K562 (cell line): ENCODE measurements around the gene NTPCR.

Source experiments
- JUND ChIP-seq, 2 experiments: IDR thresholded peaks; 2 replicates in 1 of 2; 3 replicates in 1 of 2; pipeline ENCODE4 v1.6.1; 2011; ENCODE audit warnings: borderline replicate concordance in 2 of 2, low read depth in 2 of 2, low read length in 2 of 2, improper control_type of control experiment in 1 of 2, missing biosample characterization in 1 of 2, missing genetic modification characterization in 1 of 2, missing genetic modification reagents in 1 of 2
- NFE2L1 ChIP-seq: fragments of 450-650 bp; IDR thresholded peaks from 2 replicates; pipeline ENCODE4 v1.6.1; 2016; ENCODE audit warnings: missing genetic modification characterization, low read depth, mild to moderate bottlenecking, missing compliant biosample characterization, moderate library complexity, borderline replicate concordance
- NR2C1 ChIP-seq, 2 experiments: fragments of 450-650 bp; IDR thresholded peaks; 2 replicates each; pipeline ENCODE4 v1.6.1; 2017; ENCODE audit warnings: mild to moderate bottlenecking in 2 of 2, antibody characterized with exemption in 1 of 2, inconsistent platforms in 1 of 2, missing compliant biosample characterization in 1 of 2, missing genetic modification characterization in 1 of 2
- POLR2AphosphoS2 ChIP-seq: IDR thresholded peaks from 2 replicates; pipeline ENCODE4 v1.6.1; 2012; ENCODE audit warnings: low read length, improper control_type of control experiment
- RFX5 ChIP-seq: IDR thresholded peaks from 2 replicates; pipeline ENCODE4 v1.6.1; 2011; ENCODE audit warnings: low read depth, mild to moderate bottlenecking, improper control_type of control experiment, low read length
- ZNF175 ChIP-seq: fragments of 200-800 bp; sonication (Bioruptor generic); IDR thresholded peaks from 2 replicates; pipeline ENCODE4 v1.6.1; 2016; ENCODE audit warnings: low read depth, mild to moderate bottlenecking, missing genetic modification characterization, missing compliant biosample characterization
- TF ChIP-seq, protein P1 (sequence below), 3 experiments: IDR thresholded peaks in 2 of 3; conservative IDR thresholded peaks in 1 of 3; 2 replicates each; pipeline ENCODE4 v1.5.1; 2011 to 2012; ENCODE audit warnings: low read length in 3 of 3, mild to moderate bottlenecking in 3 of 3, control low read depth in 2 of 3, improper control_type of control experiment in 1 of 3, inconsistent platforms in 1 of 3, low read depth in 1 of 3, mixed read lengths in 1 of 3, moderate library complexity in 1 of 3; ENCODE audit not compliant: insufficient read depth in 2 of 3

DNA sequence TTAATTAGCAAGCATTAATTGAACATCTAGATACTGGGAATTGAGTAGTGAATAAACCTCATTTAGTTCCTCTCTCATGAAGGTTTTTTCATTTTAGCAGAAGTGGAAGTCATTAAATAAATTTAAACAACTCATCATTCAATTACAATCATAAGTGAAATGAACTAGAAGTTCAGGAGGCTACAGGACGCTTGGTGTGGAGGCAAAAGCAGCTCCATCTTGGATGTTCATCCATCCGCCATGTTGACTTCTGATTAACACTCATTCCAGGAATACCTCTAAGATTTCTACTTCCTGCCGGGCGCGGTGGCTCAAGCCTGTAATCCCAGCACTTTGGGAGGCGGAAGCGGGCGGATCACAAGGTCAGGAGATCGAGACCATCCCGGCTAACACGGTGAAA, 11.5 kb upstream of the NTPCR start:
- TF ChIP-seq, protein P1, sequence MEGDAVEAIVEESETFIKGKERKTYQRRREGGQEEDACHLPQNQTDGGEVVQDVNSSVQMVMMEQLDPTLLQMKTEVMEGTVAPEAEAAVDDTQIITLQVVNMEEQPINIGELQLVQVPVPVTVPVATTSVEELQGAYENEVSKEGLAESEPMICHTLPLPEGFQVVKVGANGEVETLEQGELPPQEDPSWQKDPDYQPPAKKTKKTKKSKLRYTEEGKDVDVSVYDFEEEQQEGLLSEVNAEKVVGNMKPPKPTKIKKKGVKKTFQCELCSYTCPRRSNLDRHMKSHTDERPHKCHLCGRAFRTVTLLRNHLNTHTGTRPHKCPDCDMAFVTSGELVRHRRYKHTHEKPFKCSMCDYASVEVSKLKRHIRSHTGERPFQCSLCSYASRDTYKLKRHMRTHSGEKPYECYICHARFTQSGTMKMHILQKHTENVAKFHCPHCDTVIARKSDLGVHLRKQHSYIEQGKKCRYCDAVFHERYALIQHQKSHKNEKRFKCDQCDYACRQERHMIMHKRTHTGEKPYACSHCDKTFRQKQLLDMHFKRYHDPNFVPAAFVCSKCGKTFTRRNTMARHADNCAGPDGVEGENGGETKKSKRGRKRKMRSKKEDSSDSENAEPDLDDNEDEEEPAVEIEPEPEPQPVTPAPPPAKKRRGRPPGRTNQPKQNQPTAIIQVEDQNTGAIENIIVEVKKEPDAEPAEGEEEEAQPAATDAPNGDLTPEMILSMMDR (IDR thresholded peaks at IDR 0.05 in 2 of 3, conservative IDR thresholded peaks at IDR 0.05 in 1 of 3; ENCODE audit: insufficient read depth in 2 of 3, low read depth in 1 of 3, low read length in 3 of 3) = no peak
- TF ChIP-seq NR2C1 (IDR thresholded peaks at IDR 0.05) (no peak), NR2C1 (tag; IDR thresholded peaks at IDR 0.05) (peak; percentile 60), POLR2AphosphoS2 (no peak), RFX5 (no peak), JUND (IDR thresholded peaks at IDR 0.05; ENCODE audit: borderline replicate concordance, low read depth, low read length) (no peak), JUND (tag; IDR thresholded peaks at IDR 0.05; ENCODE audit: borderline replicate concordance, low read depth, low read length) (no peak), NFE2L1 (tag) (no peak), ZNF175 (CRISPR knock-in tag) (peak; percentile 52; the same call in 1 of the 2 replicates)
